Activated CD8-positive, alpha-beta T cell treated with anti-CD3 and anti-CD28 coated beads for 36 hours (primary cell): ENCODE measurements around the gene CCDC63. TPM values are rescaled to one million over a fixed set of nuclear protein-coding genes. Genes with fewer than 3 reads are reported as not detected.

Experiments used
- ATAC-seq: fragments of 200-7000 bp; cut with Tn5 transposase; one replicate; pipeline ENCODE4 v1.10.0; 2021; ENCODE audit warnings: mild to moderate bottlenecking, moderate library complexity
- CTCF ChIA-PET: fragments of 350-600 bp; sonication (Branson Sonifier 250); formaldehyde crosslinking; loops from one replicate; lab custom pipeline; 2021; ENCODE audit warnings: antibody characterized with exemption; lab: Charles Lee
- POLR2A ChIA-PET: fragments of 350-600 bp; sonication (Branson Sonifier 250); formaldehyde crosslinking; loops from one replicate; lab custom pipeline; 2021; ENCODE audit warnings: antibody characterized with exemption; lab: Charles Lee
- DNase-seq: peaks from one replicate; pipeline ENCODE4 v3.0.0-alpha.2; 2020
- H3K27ac Mint-ChIP-seq: one replicate; pipeline ENCODE4 v1.8.0; 2021; ENCODE audit warnings: mild to moderate bottlenecking, mixed read lengths
- H3K27me3 Mint-ChIP-seq: one replicate; pipeline ENCODE4 v1.8.0; 2021; ENCODE audit warnings: mixed read lengths
- H3K36me3 Mint-ChIP-seq: one replicate; pipeline ENCODE4 v1.8.0; 2021; ENCODE audit warnings: low read depth, mixed read lengths
- H3K4me1 Mint-ChIP-seq: one replicate; pipeline ENCODE4 v1.8.0; 2021; ENCODE audit warnings: low read depth, mixed read lengths
- H3K4me3 Mint-ChIP-seq: one replicate; pipeline ENCODE4 v1.8.0; 2021; ENCODE audit warnings: mild to moderate bottlenecking, moderate library complexity, mixed read lengths
- H3K9me3 Mint-ChIP-seq: one replicate; pipeline ENCODE4 v1.8.0; 2021; ENCODE audit warnings: mixed read lengths
- intact Hi-C: fragments of 100-400 bp; cut with micrococcal nuclease; formaldehyde crosslinking; loops from one replicate; pipeline ENCODE4 v1.10.0; 2022
- total RNA-seq, 2 experiments: library from RNA; stranded (reverse); gene quantifications; one replicate each; pipeline ENCODE4 v1.2.3, GENCODE V29; 2021
- TF ChIP-seq, protein P1 (sequence below): fragments of 200-600 bp; IDR thresholded peaks from one replicate; pipeline ENCODE4 v1.8.0; 2022; ENCODE audit warnings: antibody characterized with exemption, mild to moderate bottlenecking

Gene CCDC63
- total RNA-seq, 2 experiments from 2014 or later: not detected

DNA sequence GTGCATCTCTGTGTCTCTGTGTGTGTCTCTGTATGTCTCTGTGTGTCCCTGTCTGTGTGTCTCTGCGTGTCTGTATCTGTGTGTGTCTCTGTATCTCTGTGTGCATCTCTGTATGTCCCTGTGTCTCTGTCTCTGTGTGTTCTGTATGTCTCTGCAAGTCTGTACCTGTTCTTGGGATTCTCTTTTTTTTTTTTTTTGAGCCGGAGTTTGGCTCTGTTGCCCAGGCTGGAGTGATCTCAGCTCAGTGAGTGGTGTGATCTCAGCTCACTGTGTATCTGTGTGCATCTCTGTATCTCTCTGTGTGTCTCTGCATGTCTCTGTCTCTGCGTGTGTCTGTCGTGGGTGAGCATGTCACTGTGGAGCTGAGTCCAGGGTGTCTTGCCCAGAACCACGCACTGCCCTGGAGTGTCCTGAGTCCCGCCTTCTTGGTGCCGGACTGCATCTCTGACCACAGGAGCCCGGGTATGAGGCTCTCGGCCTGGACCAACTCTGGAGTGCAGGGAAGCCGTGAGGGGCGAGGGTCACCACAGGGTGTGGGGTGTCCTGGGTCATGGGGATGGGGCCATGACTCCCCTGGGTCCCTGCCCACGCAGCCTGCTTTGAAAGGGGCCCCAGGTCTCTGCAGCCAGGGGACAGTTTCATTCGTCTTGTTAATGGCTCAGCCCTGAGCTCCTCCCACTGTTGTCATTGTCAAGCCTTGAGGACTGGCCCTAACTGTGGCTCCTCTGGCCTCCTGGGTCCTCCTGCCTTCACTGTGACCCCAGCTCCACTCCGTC, 61.8 kb downstream of the CCDC63 start:
- ATAC-seq: no peak
- POLR2A ChIA-PET: no interaction called here

DNA sequence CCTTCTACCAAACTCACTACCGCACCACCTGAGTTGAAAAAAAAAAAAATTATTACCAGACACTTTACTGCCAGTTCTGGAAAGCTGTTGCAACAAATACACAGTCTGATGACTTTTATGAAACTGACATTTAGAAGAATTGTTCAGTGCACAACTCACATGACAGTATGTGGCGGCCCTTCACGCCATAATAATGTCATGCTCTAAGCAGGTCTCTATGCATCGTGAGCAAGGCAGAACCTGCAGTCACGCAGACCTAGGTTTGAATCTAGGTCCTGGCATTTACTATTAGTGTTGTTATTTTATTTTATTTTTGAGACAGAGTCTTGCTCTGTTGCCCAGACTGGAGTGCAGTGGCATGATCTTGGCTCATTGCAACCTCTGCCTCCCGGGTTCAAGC, 65.5 kb downstream of the CCDC63 start:
- Mint-ChIP-seq H3K9me3 (no peaks in the 10 kb centered on the region), H3K27me3 (peaks cover 4% of the 10 kb centered on the region), H3K4me1 (no peaks in the 10 kb centered on the region), H3K4me3 (no peak overlapping the region), H3K27ac (no peak overlapping the region), H3K36me3 (no peaks in the 10 kb centered on the region)
- TF ChIP-seq, protein P1, sequence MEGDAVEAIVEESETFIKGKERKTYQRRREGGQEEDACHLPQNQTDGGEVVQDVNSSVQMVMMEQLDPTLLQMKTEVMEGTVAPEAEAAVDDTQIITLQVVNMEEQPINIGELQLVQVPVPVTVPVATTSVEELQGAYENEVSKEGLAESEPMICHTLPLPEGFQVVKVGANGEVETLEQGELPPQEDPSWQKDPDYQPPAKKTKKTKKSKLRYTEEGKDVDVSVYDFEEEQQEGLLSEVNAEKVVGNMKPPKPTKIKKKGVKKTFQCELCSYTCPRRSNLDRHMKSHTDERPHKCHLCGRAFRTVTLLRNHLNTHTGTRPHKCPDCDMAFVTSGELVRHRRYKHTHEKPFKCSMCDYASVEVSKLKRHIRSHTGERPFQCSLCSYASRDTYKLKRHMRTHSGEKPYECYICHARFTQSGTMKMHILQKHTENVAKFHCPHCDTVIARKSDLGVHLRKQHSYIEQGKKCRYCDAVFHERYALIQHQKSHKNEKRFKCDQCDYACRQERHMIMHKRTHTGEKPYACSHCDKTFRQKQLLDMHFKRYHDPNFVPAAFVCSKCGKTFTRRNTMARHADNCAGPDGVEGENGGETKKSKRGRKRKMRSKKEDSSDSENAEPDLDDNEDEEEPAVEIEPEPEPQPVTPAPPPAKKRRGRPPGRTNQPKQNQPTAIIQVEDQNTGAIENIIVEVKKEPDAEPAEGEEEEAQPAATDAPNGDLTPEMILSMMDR: no peak
- ChIA-PET POLR2A (no interaction called here), CTCF (no interaction called here)
- intact Hi-C loops: no loop called here
- ATAC-seq (no peak), DNase-seq (no peak)

More for the DNA sequence above, 61.8 kb downstream of the CCDC63 start:
- Mint-ChIP-seq H3K4me3 (no peak overlapping the region), H3K9me3 (no peaks in the 10 kb centered on the region), H3K4me1 (no peaks in the 10 kb centered on the region), H3K27ac (no peak overlapping the region), H3K27me3 (peaks cover 7% of the 10 kb centered on the region), H3K36me3 (no peaks in the 10 kb centered on the region)
- TF ChIP-seq, protein P1: no peak
- intact Hi-C loops: no loop called here
- DNase-seq: no peak
- CTCF ChIA-PET: interaction anchor here (2.8 kb wide), 1 partner anchor 14 kb away, joined by 11 read pairs; no protein-coding TSS in a partner anchor

DNA sequence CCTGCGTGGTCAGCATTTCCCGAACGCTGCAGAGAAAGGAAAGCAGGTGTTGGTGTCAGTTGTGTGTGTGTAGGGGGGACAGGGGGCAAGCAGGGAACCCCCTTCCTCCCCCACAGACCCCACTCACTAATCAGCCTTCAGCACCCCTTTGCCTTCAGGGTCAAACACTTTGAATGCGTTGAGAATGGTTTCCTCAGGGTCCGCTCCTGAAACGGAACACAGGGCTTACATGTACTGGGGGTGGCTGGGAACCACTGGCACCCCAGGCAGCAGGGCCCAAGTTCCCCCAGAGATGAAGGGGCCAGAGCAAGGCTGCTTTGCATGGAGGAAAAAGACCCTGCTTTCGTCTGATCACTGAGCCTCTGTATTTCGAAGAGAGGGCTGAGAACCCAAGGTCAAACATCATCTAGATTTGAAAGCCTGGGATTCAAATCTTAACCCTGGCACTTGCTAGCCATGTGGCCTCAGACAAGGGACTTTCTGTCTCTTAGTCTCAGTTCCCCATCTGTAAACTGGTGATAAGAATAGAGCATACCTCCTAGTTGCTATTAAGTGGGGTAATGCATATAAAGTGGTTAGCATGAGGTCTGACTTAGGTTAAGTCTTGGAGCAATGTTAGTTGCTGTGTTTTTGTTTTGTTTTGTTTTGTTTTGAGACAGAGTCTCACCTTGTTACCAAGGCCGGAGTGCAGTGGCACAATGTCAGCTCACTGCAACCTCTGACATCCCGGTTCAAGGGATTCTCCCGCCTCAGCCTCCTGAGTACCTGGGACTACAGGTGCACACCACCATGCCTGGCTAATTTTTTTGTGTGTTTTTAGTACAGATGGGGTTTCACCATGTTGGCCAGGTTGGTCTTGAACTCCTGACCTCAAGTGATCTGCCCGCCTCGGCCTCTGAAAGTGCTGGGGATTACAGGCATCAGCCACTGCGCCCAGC, 66.6 kb downstream of the CCDC63 start:
- intact Hi-C loops: no loop called here
- no peak for DNase-seq
- ChIA-PET CTCF (no interaction called here), POLR2A (no interaction called here)
- H3K4me3 Mint-ChIP-seq: no peak overlapping the region
- TF ChIP-seq, protein P1: no peak
- H3K36me3 Mint-ChIP-seq: no peaks in the 10 kb centered on the region
- no peak for ATAC-seq
- no peaks in the 10 kb centered on the region for H3K9me3 Mint-ChIP-seq
- H3K27me3 Mint-ChIP-seq: peaks cover 4% of the 10 kb centered on the region
- H3K4me1 Mint-ChIP-seq: no peaks in the 10 kb centered on the region
- no peak overlapping the region for H3K27ac Mint-ChIP-seq

DNA sequence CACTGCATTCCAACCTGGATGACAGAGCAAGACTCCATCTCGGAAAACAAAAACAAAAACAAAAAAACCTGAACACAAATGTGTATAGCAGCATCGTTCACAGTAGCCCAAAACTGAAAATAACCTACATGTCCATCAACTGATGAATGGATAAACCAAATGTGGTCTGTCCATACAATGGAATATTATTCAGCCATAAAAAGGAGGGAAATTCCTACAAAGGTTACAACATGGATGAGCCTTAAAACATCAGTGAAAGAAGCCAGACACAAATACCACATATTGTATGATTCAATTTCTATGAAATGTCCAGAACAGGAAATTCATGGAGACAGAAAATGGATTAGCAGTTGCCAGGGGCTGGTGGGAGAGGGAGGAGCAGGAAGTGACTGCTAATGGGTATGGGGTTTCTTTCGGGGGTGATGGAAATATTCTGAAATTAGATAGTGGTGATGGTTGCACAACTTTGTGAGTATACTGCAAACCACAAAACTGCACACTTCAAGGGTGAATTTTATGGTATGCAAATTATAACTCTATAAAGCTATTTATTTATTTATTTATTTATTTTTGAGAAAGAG, 69.6 kb downstream of the CCDC63 start:
- no peak overlapping the region for H3K4me3 Mint-ChIP-seq
- peaks cover 1% of the 10 kb centered on the region for H3K27me3 Mint-ChIP-seq
- ChIA-PET POLR2A (no interaction called here), CTCF (no interaction called here)
- no peaks in the 10 kb centered on the region for H3K4me1 Mint-ChIP-seq
- ATAC-seq (no peak), DNase-seq (no peak)
- TF ChIP-seq, protein P1: no peak
- no peaks in the 10 kb centered on the region for H3K9me3 Mint-ChIP-seq
- intact Hi-C loops: no loop called here
- H3K36me3 Mint-ChIP-seq: no peaks in the 10 kb centered on the region
- no peak overlapping the region for H3K27ac Mint-ChIP-seq
